Psoas muscle (tissue), 8 donors: Measurements from ENCODE around the gene ENSA. TPM values are rescaled to one million over a fixed set of nuclear protein-coding genes. Genes with fewer than 3 reads are reported as not detected.
"Not testable (repeated sequence)": the region's sequence is repeated elsewhere in the genome, so short reads cannot be mapped to it uniquely, and the experiment has no call there.

Experiments
- ATAC-seq, 4 donors: fragments of 200-7000 bp; cut with Tn5 transposase; one replicate each; pipeline ENCODE4 v1.9.1; 2020; ENCODE audit warnings: moderate library complexity in 3 of 4, mild to moderate bottlenecking in 2 of 4
- DNase-seq, 2 donors: peaks; one replicate each; pipeline ENCODE4 v3.0.0-alpha.2; 2020
- H3K27ac ChIP-seq: fragments of 200-600 bp; one replicate; pipeline ENCODE4 v1.8.0; 2022
- H3K27me3 ChIP-seq, 3 donors: fragments of 200-600 bp in 1 of 3; one replicate each; pipeline versions ENCODE4 v1.6.1 to v1.8.0; 2013 to 2022; ENCODE audit warnings: low read length in 2 of 3, mild to moderate bottlenecking in 2 of 3, moderate library complexity in 1 of 3; ENCODE audit not compliant: insufficient read depth in 3 of 3
- H3K36me3 ChIP-seq, 2 donors: fragments of 200-600 bp in 1 of 2; one replicate each; pipeline versions ENCODE4 v1.6.1 to v1.8.0; 2013 to 2022; ENCODE audit warnings: low read depth in 1 of 2, mild to moderate bottlenecking in 1 of 2, moderate library complexity in 1 of 2; ENCODE audit not compliant: insufficient read depth in 1 of 2
- H3K4me1 ChIP-seq: fragments of 200-600 bp; one replicate; pipeline ENCODE4 v1.8.0; 2022
- H3K4me3 ChIP-seq: fragments of 200-600 bp; one replicate; pipeline ENCODE4 v1.8.0; 2022; ENCODE audit warnings: mild to moderate bottlenecking
- H3K9me3 ChIP-seq: fragments of 200-600 bp; one replicate; pipeline ENCODE4 v1.8.0; 2022
- CTCF ChIP-seq: fragments of 200-600 bp; IDR thresholded peaks from one replicate; pipeline ENCODE4 v1.8.0; 2022; ENCODE audit warnings: antibody characterized with exemption
- WGBS, 3 donors: extraction: QIAGEN DNeasy Blood & Tissue Kit; methylation state at CpG; one replicate each; pipeline versions ENCODE4 v1.1.6 to v1.1.7; 2013; 5-methylcytosine and 5-hydroxymethylcytosine counted together
- intact Hi-C, 2 donors: fragments of 100-400 bp; cut with DNase I; formaldehyde crosslinking; loops; one replicate each; pipeline versions ENCODE4 v1.11.0 to v1.14.2; 2022
- polyA plus RNA-seq, 3 donors: library from polyadenylated mRNA; stranded (reverse); fragments of 200-250 nt; gene quantifications; one replicate each; pipeline ENCODE4 v1.2.3, GENCODE V29; 2013
- total RNA-seq, 4 donors: library from RNA; stranded (reverse); fragmentation: NEBNext Ultra II Directional in 2 of 4; extraction: Animal tissue kit (Norgen Biotek cat#: 25700) in 2 of 4; gene quantifications; one replicate each; pipeline versions ENCODE4 v1.2.1 to v1.2.4, GENCODE V29; 2021 to 2023
- donor health status: healthy with polysubstance abuse.
- donor health status: DM: no; HTN: no; CAD: no; lungs with moderate emphysema.
- donor health status: Bipolar disorder and iron deficiency.
- donor health status: healthy.
- donor health status: DM: yes; HTN: yes; CAD: no.
- donor health status: DM: no; HTN: no; CAD: no.
- donor health status: DM: no; HTN: no; CAD: no.
- donor health status: DM: yes; HTN: yes; CAD: no.

Gene ENSA
- total and polyA plus RNA-seq, 7 donors: 76.7 to 199 (median 160) TPM

DNA sequence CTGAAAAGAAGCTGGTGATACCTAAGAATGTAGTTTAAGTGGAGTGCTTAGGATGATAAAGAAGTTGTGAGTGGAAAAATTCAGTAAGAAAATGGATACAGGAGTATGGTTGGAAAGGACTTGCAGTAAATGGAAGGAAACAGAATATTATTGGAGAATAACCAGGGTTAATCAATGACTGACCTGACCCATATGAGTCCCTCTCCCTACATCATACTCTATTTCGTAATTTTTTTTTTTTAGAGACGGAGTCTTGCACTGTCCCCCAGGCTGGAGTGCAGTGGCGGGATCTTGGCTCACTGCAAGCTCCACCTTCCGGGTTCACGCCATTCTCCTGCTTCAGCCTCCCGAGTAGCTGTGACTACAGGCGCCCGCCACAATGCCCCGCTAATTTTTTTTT lies 33.4 kb upstream of the ENSA start:
- Histone ChIP-seq H3K9me3 (no peaks in the 10 kb centered on the region), H3K27me3 (no peaks in the 10 kb centered on the region), H3K4me3 (no peak overlapping the region), H3K4me1 (peaks cover 4% of the 10 kb centered on the region), H3K36me3 (peaks cover 5 to 59% of the 10 kb centered on the region in 2 donors), H3K27ac (no peak overlapping the region)
- WGBS, 3 donors: 96 to 98% (median 98%) methylated on average over 9 of the region's 9 CpGs
- ATAC-seq: no peak
- TF ChIP-seq CTCF: no peak
- intact Hi-C loops: no loop called here
- DNase-seq: no peak

- no peak for TF ChIP-seq CTCF
- no peak for ATAC-seq
- WGBS, 3 donors: 96 to 98% (median 96%) methylated on average over 5 of the region's 5 CpGs
- intact Hi-C loops: no loop called here
- peaks cover 5 to 70% of the 10 kb centered on the region in 2 donors for H3K36me3 ChIP-seq
- no peak overlapping the region for H3K27ac ChIP-seq
- H3K4me3 ChIP-seq: no peak overlapping the region
- no peaks in the 10 kb centered on the region for H3K9me3 ChIP-seq
- no peaks in the 10 kb centered on the region for H3K27me3 ChIP-seq
- H3K4me1 ChIP-seq: no peaks in the 10 kb centered on the region
- no peak for DNase-seq
Measured at GRCh38 chr1:150661156-150661555, 31.7 kb upstream of the ENSA start.

GRCh38 chr1:150660584-150660983 lies 31.2 kb upstream of the ENSA start:
- H3K4me3 ChIP-seq: no peak overlapping the region
- no peak for TF ChIP-seq CTCF
- ATAC-seq (no peak), DNase-seq (no peak)
- no peaks in the 10 kb centered on the region for H3K27me3 ChIP-seq
- intact Hi-C loops: no loop called here
- H3K36me3 ChIP-seq: peaks cover 5 to 73% of the 10 kb centered on the region in 2 donors
- no peaks in the 10 kb centered on the region for H3K4me1 ChIP-seq
- 87 to 99% (median 97%) methylated on average over 4 of the region's 4 CpGs for WGBS, 3 donors
- H3K9me3 ChIP-seq: no peaks in the 10 kb centered on the region
- H3K27ac ChIP-seq: no peak overlapping the region

- H3K9me3 ChIP-seq, DNase-seq, ATAC-seq, intact Hi-C loops, H3K4me1 ChIP-seq, H3K4me3 ChIP-seq, H3K27ac ChIP-seq, H3K27me3 ChIP-seq: not testable (repeated sequence)
- H3K36me3 ChIP-seq: peaks cover 5 to 57% of the 10 kb centered on the region in 2 donors
- 93 to 98% (median 95%) methylated on average over 4 of the region's 4 CpGs for WGBS, 3 donors
Measured at GRCh38 chr1:150657064-150657463, 27.7 kb upstream of the ENSA start.

DNA sequence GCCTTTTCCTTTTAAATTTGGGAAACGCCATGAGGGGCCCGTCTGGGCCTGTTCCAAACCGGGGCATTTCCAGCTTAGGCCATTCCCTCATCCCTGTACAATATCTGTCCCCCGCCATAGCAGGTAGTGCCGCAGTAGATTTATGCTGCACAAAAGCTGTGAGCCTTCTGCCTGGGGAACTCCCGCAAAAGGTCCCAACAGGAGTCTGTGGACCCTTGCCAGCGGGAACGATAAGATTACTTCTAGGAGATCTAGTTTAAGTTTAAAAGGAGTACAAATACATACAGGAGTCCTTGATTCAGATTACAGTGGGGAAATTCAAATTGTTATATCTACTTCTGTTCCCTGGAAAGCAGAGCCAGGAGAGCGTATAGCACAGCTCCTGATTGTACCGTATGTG lies 25.2 kb upstream of the ENSA start:
- peaks cover 4 to 37% of the 10 kb centered on the region in 2 donors for H3K36me3 ChIP-seq
- 85 to 94% (median 90%) methylated on average over 10 of the region's 10 CpGs for WGBS, 3 donors

DNA sequence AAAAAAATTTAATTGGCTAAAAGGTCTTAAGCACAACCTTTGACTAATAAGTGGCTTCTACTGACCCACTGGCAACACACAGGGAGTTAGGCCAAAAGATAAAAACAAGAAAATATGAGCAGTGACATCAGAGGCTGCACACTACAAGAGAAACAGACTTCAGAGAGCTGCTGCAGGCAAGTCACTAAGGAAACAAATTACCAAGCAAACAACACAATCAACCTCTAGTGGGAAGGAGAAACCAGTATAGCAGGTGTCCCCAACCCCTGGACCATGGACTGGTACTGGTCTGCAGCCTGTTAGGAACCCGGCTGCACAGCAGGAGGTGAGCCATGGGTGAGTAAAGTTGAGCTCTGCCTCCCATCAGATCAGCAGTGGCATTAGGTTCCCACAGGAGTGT lies 20.8 kb upstream of the ENSA start:
- TF ChIP-seq CTCF: no peak
- Histone ChIP-seq H3K4me3 (no peak overlapping the region), H3K27me3 (no peaks in the 10 kb centered on the region), H3K9me3 (no peaks in the 10 kb centered on the region), H3K4me1 (no peaks in the 10 kb centered on the region), H3K27ac (no peak overlapping the region), H3K36me3 (peaks cover 3 to 46% of the 10 kb centered on the region in 2 donors)
- 67 to 80% (median 75%) methylated on average over 1 of the region's 1 CpG for WGBS, 3 donors
- ATAC-seq (no peak), DNase-seq (no peak)
- intact Hi-C loops: no loop called here

More for the DNA sequence above, 25.2 kb upstream of the ENSA start:
- DNase-seq, H3K27me3 ChIP-seq, H3K27ac ChIP-seq, intact Hi-C loops, H3K4me3 ChIP-seq, H3K4me1 ChIP-seq, H3K9me3 ChIP-seq, ATAC-seq: not testable (repeated sequence)
